HG03039 (cell line): ENCODE measurements around the gene ARHGAP26.

Experiments used
- ATAC-seq: cut with Tn5 transposase; IDR thresholded peaks from one replicate; pipeline ENCODE4 v1.9.1; 2021; ENCODE audit warnings: mild to moderate bottlenecking, moderate library complexity; ENCODE audit not compliant: unreplicated experiment

ARHGAP26 gene

DNA sequence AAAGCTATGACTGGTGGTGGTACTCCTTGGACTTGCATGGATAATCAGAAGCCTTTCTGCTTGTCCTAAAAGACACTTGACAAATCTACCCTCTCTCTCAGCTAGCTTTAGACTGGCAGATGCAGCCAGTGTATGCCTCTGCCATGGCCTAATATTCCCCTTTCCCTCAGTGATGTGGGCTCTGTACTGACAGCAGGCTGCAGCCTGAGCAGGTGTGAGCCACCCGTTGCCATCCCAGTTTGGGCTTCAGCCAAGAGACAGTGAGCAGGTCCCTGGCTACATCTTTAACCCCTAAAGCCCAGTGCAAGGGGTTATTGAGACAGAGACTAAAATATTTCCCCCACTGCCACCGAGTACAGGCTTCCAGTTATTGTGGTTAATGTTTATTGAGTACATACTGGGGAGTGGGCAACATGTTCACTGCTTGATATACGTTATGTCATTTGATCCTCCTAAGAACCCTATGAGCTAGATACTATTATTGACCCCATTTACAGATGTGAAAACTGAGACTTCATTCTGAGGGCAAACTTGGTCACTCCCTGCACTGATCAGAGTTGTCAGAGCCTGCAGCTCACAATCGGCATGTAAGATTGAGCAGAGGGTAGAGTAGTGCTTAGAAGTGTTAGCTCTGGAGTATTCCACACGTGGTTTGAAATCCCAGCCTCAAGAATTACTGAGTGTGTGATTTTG, 254.2 kb downstream of the ARHGAP26 start:
- ATAC-seq: no peak

GRCh38 chr5:143025376-143025775, 255.2 kb downstream of the ARHGAP26 start:
- no peak for ATAC-seq

DNA sequence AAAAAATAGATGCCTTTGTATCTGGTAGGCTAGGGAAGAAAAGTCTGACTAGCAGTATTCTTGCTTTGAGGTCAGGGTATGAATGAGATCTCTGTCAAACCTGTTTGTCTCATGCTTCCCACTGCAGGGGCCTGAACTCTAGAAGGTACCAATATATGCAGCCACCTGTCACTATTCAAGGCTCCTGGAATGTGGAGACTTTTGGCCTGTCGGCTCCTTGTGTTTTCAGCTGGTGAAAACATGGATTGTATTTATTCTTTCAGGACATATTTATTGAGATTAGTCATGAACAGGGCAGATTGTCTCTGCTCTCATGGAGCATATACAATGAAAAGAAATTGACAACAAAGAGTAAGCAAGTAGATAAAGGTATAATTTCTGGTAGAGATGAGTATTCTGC, 255.8 kb downstream of the ARHGAP26 start:
- ATAC-seq: no peak

- ATAC-seq: no peak
Observed at GRCh38 chr5:143026380-143026779, 256.2 kb downstream of the ARHGAP26 start.

DNA sequence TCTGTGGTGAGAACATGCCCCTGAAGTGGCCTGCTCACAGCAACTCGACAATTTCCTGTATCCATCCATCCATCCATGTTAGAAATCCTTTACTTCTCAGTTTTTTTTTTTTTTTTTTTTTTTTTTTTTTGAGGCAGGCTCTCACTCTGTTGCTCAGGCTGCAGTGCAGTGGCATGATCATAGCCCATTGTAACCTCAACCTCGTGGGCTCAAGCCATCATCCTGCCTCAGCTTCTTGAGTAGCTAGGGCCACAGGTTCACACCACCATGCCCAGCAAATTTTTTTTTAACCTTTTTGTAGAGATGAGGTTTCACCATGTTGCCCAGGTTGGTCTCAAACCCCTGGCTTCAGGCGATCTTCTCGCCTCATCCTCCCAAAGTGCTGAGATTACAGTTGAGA, 259.1 kb downstream of the ARHGAP26 start:
- ATAC-seq: no peak

DNA sequence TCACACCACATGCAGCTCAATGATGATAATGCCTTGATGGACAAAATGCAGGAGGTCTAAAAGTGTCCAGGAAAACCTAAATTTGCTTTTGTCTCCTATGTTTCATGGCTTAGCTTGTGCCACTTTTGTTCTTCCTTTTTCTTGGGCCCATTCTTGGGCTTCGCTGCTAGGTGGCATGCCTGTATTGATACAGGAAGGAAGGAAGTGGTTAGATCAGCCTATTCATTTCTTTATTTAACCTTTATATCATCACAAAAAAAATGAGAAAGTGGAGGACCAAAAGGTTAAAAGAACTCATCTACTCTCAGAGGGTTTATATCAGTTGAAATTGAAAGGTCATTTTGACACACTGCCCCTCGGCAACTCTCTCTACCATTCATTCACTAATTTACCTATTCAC, 260.2 kb downstream of the ARHGAP26 start:
- ATAC-seq: no peak

DNA sequence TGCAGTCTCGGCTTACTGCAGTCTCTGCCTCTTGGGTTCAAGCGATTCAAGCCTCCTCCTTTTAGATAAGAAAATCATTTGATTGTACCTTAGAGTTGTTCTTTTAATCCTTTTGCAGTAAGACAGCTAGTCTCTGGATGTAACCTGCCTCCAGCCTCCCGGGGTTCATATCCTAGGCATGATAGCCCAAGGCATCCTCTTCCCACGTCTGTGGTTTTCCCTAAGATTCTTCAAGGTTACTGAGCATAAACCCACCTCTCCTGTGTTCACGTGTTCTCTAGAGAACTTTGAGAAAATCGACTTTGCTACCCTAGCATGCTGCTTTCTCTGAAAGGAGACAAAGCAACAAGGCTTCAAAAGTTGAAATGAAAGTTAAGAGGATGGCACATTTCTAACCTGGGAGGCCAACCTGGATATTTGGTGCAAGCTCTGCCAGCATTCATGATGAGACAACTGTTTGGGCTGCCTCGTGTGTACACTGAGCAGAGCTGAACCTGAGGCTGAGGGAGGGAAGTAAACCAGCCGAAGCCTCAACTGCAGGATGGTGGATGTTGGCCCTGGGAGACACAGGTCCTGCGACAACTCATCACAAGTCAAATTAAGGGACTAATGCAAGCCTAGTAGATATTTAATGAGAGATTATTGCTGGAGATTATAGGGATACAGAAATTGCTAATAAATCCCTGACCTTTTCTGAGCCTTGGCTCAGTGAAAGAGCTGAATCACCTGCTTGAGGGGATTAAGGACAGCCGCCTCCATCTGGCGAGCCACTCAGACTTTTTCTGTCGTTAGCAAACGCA, 261.8 kb downstream of the ARHGAP26 start:
- ATAC-seq: no peak

DNA sequence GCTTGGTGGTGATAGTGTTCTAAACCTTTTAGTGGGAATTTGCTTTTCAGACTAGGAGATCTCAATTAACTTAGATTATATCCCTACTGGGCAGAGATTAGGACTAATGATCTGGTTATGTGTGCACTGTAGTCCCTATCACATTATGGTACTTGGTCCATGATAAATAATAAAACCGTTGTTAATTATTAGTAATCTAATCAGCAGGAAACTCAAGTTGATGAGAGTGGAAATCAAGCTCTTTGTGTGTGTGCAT, 262.3 kb downstream of the ARHGAP26 start:
- no peak for ATAC-seq

DNA sequence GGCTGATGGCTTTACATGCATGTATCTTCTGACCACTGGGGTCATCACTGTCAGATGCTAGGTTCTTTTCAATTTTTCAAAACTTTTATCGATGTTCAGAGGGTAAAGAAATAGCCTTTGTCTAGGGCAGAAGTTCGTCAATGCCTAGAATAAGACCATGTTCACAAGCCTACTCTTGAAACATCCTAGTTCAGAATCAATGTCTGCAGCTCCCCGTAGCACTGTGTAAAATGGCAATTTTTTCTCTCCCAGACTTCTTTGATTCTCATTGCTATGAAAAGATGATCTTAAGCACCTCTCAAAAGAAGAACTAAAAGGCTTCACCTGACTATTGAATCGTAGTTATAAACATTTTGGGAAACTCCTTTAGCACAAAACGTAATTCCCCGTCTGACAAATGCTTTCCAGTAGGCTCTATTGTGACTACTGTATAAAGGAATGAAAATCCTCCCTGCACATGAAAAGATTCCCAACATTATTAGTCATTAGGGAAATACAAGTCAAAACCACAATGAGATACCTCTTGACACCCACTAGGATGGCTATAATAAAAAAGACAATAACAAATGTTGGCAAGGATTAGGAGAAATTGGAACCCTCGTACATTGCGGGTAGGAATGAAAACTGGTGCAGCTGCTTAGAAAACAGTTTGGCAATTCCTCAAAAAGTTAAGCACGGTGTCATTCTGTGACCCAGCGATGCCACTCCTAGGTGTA, 263.5 kb downstream of the ARHGAP26 start:
- ATAC-seq: no peak

DNA sequence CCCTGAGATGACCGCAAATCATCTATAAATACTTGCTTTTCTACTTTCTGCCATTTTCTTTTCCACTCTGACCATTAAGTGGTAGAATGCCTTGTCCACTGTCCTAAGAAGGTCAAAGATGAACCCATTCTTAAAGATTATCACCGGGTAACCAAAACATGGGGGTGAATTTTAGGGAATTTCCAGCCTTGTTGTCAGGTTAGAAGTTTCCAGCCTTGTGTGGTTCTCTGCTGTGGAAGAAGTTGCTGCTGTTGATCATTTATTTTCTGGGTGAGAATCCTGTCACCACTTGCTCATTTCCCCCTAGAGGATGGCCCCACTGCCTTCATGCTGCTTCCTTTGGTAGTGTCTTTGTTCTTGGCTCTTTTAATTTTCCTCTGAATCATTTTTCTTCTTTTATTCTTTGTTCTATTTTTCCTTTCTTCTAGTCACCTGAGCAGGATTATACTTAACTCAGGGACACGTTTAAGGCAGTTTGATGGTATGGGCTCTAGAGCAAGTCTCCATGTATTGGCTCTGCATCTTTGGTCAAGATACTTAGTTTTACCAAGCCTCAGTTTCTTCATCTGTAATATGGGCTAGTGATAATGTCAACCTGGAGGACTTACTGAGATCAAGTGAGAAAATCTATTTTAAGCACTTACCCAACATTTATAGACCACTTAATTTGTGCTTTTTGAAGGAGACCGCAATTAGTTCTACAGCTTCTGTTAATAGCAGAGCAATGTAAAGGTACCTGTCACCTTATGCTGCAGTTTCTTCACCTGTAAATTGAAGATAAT, 266.2 kb downstream of the ARHGAP26 start:
- ATAC-seq: no peak

DNA sequence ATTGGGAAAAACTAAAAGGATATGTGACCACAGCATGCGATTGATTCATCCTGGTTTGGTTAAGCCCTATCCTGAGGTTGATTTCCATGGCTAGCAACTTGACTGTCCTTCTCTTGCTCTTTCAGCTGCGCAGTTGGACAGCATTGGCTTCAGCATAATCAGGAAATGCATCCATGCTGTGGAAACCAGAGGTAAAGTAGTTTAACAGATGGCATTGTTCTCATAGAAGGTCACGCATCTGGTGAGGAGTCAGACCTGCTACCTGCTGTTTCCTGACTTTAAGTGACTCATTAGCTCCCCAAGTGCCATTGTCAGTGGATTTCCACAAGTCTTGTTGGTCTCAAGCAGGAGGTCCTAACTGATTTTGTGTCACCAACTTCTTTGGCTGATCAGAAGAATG, 266.9 kb downstream of the ARHGAP26 start:
- ATAC-seq: no peak

- ATAC-seq: no peak
Observed at GRCh38 chr5:143037708-143038107, 267.5 kb downstream of the ARHGAP26 start.

DNA sequence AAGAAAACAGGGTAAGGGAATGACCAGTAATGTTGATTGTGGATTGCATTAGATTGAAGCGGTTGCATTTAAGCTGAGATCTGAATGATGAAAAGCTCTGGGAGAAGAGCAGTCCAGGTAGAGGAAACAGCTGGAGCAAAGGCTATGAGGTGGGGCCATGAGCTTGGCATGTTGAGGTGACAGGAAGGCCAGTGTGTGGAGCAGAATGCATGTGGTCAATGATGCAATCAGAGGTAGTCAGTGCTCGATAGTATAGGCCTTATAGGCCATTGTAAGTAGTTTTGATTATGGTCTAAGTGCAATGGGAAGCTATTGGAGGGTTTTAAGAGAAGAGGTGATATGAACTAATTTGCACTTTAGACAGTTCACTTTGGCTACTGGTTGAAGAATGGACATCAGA, 270.4 kb downstream of the ARHGAP26 start:
- no peak for ATAC-seq

GRCh38 chr5:143041461-143041860, 271.3 kb downstream of the ARHGAP26 start:
- ATAC-seq: no peak

DNA sequence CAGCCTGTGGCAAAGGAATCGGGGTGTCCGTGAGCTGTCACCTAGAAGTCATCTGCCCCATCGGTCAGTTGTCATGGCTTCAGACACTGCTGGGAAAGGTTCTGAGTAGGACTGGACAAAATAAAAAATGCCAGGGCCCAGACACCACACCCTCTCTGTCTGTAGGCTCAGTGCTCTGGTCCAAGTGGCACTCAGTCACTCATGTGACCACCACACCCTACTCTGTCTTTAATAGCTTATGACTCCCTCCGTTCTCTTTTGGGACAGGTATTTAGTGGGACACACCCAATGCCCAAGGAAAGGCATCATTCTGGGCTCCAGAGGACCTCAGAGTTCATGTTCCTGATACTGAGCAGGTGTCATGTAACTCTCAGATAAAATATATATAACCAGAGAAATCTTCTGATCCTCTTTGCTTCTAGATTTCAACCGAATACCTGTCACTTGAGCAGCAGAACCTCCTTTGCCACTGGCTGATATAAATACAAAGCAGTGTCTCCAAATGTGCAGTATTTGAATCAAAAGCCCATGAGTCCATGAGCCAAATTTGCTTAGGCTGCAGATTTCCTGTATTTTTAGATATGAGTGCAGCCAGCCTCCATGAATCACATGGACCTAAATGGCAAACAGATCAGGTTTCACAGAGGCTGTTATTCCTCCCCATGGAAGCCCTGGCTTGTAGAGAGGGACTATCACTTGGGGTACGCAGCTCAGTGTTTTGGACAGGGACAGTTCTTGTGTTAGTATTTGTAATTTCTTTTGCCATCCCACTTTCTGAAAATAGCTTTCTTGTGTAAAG, 272.0 kb downstream of the ARHGAP26 start:
- no peak for ATAC-seq

GRCh38 chr5:143044265-143044664, 274.1 kb downstream of the ARHGAP26 start:
- ATAC-seq: no peak

- ATAC-seq: no peak
Observed at GRCh38 chr5:143045062-143045461, 274.9 kb downstream of the ARHGAP26 start.

- no peak for ATAC-seq
Observed at GRCh38 chr5:143046314-143046713, 276.1 kb downstream of the ARHGAP26 start.

DNA sequence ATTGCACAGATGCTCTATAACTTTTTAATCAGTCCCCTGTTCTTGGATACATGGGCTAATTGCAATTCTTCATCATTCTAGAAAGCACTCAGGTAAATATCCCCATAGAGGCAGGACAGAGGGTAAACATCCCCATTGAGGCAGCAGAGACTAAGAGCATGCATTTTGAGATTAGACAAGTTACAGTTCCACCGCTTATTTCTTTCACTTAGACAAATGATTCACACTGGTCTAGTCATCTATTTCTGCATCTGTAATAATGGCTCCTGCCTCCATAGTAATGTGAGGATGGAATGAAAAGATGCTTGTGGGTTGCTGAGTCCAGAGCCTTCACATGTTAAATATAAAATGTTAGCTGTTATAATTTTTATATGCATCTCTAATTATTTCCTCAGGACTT, 276.9 kb downstream of the ARHGAP26 start:
- ATAC-seq: no peak

- no peak for ATAC-seq
Observed at GRCh38 chr5:143050183-143050582, 280.0 kb downstream of the ARHGAP26 start.
